Type B pancreatic cell (in vitro differentiated cells): ENCODE measurements around the gene WIPF2. TPM values are rescaled to one million over a fixed set of nuclear protein-coding genes. Genes with fewer than 3 reads are reported as not detected.
"Not testable (repeated sequence)": the region's sequence is repeated elsewhere in the genome, so short reads cannot be mapped to it uniquely, and the experiment has no call there.

Experiments used
- DNase-seq: peaks from one replicate; pipeline ENCODE4 v3.0.0; 2021; ENCODE audit warnings: mixed read lengths; ENCODE audit not compliant: unreplicated experiment; ENCODE audit errors: extremely low spot score
- H3K27ac Mint-ChIP-seq: 2 replicates; pipeline ENCODE4 v1.8.0; 2021; ENCODE audit warnings: mild to moderate bottlenecking, mixed read lengths
- H3K27me3 Mint-ChIP-seq: 2 replicates; pipeline ENCODE4 v1.8.0; 2021; ENCODE audit warnings: mixed read lengths
- H3K36me3 Mint-ChIP-seq: 2 replicates; pipeline ENCODE4 v1.8.0; 2021; ENCODE audit warnings: mixed read lengths
- H3K4me1 Mint-ChIP-seq: one replicate; pipeline ENCODE4 v1.8.0; 2021; ENCODE audit warnings: mixed read lengths; ENCODE audit not compliant: unreplicated experiment
- H3K4me3 Mint-ChIP-seq: 2 replicates; pipeline ENCODE4 v1.8.0; 2021; ENCODE audit warnings: mild to moderate bottlenecking, mixed read lengths
- H3K9me3 Mint-ChIP-seq: 2 replicates; pipeline ENCODE4 v1.8.0; 2021; ENCODE audit warnings: mixed read lengths
- CTCF ChIP-seq: fragments of 200-600 bp; sonication (generic); conservative IDR thresholded peaks from 2 replicates; pipeline ENCODE4 v1.5.0; 2021; ENCODE audit warnings: antibody characterized with exemption, mild to moderate bottlenecking
- total RNA-seq: library from RNA; stranded (reverse); gene quantifications from 2 replicates; pipeline ENCODE4 v1.2.1, GENCODE V29; 2021; ENCODE audit warnings: low replicate concordance

Gene WIPF2
- total RNA-seq, 1 donor from 2014 or later: 27.2 TPM

GRCh38 chr17:40194821-40195220, 24.3 kb upstream of the WIPF2 start:
- no peak overlapping the region for H3K27ac Mint-ChIP-seq
- peaks cover 4% of the 10 kb centered on the region for H3K4me1 Mint-ChIP-seq
- no peaks in the 10 kb centered on the region for H3K36me3 Mint-ChIP-seq
- no peaks in the 10 kb centered on the region for H3K9me3 Mint-ChIP-seq
- TF ChIP-seq CTCF: no peak
- H3K27me3 Mint-ChIP-seq: peaks cover 4% of the 10 kb centered on the region
- no peak overlapping the region for H3K4me3 Mint-ChIP-seq
- DNase-seq: no peak

- H3K27me3 Mint-ChIP-seq: no peaks in the 10 kb centered on the region
- peaks cover 4% of the 10 kb centered on the region for H3K4me1 Mint-ChIP-seq
- TF ChIP-seq CTCF: no peak
- no peaks in the 10 kb centered on the region for H3K36me3 Mint-ChIP-seq
- no peak for DNase-seq
- no peaks in the 10 kb centered on the region for H3K9me3 Mint-ChIP-seq
- H3K4me3 Mint-ChIP-seq: no peak overlapping the region
- H3K27ac Mint-ChIP-seq: no peak overlapping the region
Observed at GRCh38 chr17:40197550-40197949, 21.6 kb upstream of the WIPF2 start.

- not testable (repeated sequence) for H3K27ac Mint-ChIP-seq, H3K36me3 Mint-ChIP-seq, H3K4me1 Mint-ChIP-seq, DNase-seq, H3K27me3 Mint-ChIP-seq, H3K4me3 Mint-ChIP-seq, H3K9me3 Mint-ChIP-seq
Observed at GRCh38 chr17:40197965-40198456, 21.1 kb upstream of the WIPF2 start.

- H3K9me3 Mint-ChIP-seq: no peaks in the 10 kb centered on the region
- TF ChIP-seq CTCF: no peak
- H3K36me3 Mint-ChIP-seq: no peaks in the 10 kb centered on the region
- no peak for DNase-seq
- no peak overlapping the region for H3K4me3 Mint-ChIP-seq
- H3K4me1 Mint-ChIP-seq: peaks cover 4% of the 10 kb centered on the region
- H3K27ac Mint-ChIP-seq: no peak overlapping the region
- H3K27me3 Mint-ChIP-seq: no peaks in the 10 kb centered on the region
Observed at GRCh38 chr17:40198576-40198975, 20.5 kb upstream of the WIPF2 start.

- H3K27ac Mint-ChIP-seq: no peak overlapping the region
- no peaks in the 10 kb centered on the region for H3K36me3 Mint-ChIP-seq
- H3K9me3 Mint-ChIP-seq: no peaks in the 10 kb centered on the region
- peaks cover 4% of the 10 kb centered on the region for H3K4me1 Mint-ChIP-seq
- H3K27me3 Mint-ChIP-seq: no peaks in the 10 kb centered on the region
- H3K4me3 Mint-ChIP-seq: no peak overlapping the region
- TF ChIP-seq CTCF: no peak
- DNase-seq: no peak
Observed at GRCh38 chr17:40203131-40203530, 16.0 kb upstream of the WIPF2 start.

GRCh38 chr17:40206193-40206592, 12.9 kb upstream of the WIPF2 start:
- not testable (repeated sequence) for H3K27ac Mint-ChIP-seq, DNase-seq, H3K27me3 Mint-ChIP-seq, H3K4me3 Mint-ChIP-seq, H3K9me3 Mint-ChIP-seq, H3K4me1 Mint-ChIP-seq, H3K36me3 Mint-ChIP-seq

- no peak for DNase-seq
- TF ChIP-seq CTCF: no peak
- no peaks in the 10 kb centered on the region for H3K36me3 Mint-ChIP-seq
- no peaks in the 10 kb centered on the region for H3K9me3 Mint-ChIP-seq
- H3K27ac Mint-ChIP-seq: no peak overlapping the region
- no peak overlapping the region for H3K4me3 Mint-ChIP-seq
- no peaks in the 10 kb centered on the region for H3K4me1 Mint-ChIP-seq
- H3K27me3 Mint-ChIP-seq: no peaks in the 10 kb centered on the region
Observed at GRCh38 chr17:40209404-40210093, 9.6 kb upstream of the WIPF2 start.

GRCh38 chr17:40213914-40214313, 5.2 kb upstream of the WIPF2 start:
- H3K4me1 Mint-ChIP-seq, H3K27ac Mint-ChIP-seq, H3K36me3 Mint-ChIP-seq, DNase-seq, H3K9me3 Mint-ChIP-seq, H3K4me3 Mint-ChIP-seq, H3K27me3 Mint-ChIP-seq: not testable (repeated sequence)
